ENCODE results near the gene KCNJ10.
"Not testable (repeated sequence)": the region's sequence is repeated elsewhere in the genome, so short reads cannot be mapped to it uniquely, and the experiment has no call there.

KCNJ10 gene

DNA sequence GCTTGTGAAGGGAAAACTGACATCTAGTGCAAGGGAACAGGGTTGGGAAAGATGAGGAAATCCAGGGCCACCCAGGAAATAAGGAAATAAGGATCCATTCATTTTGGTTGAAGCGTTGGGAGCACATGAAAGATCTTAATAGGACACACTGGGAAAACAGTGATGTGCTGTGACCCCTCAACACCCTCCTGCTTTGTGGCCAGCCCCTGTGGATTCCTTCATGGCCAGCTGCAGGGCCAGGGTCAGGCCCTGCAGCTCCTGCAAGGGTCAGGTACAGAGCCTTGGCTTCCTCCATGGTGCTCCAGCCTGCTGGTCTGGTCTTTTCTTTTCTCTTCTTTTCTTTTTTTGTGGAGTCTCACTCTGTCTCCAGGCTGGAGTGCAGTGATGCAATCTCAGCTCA lies 19.3 kb downstream of the KCNJ10 start:
- Histone ChIP-seq H4K20me1 (ENCODE audit: insufficient read depth, low read length) (no peaks in the 10 kb centered on the region), H2AFZ (ENCODE audit: low read length) (no peak overlapping the region), H3K36me3 (ENCODE audit: insufficient read depth, low read length) (no peaks in the 10 kb centered on the region), H3K27ac (ENCODE audit: low read depth, low read length, poor library complexity, severe bottlenecking) (no peak overlapping the region), H3K9me3 (ENCODE audit: low read length) (no peaks in the 10 kb centered on the region), H3K4me2 (ENCODE audit: low read length) (no peak overlapping the region), H3K9ac (ENCODE audit: low read length) (no peak overlapping the region), H3F3A (ENCODE audit: insufficient read depth, low read length) (no peaks in the 10 kb centered on the region), H3K79me2 (ENCODE audit: insufficient read depth, low read length) (no peaks in the 10 kb centered on the region), H3K4me1 (ENCODE audit: insufficient read depth, low read length, severe bottlenecking) (peaks cover 8% of the 10 kb centered on the region), H3K27me3 (ENCODE audit: insufficient read depth, low read length) (no peaks in the 10 kb centered on the region; the same call in 1 of the 2 replicates), H3K9me2 (ENCODE audit: low read depth, low read length) (no peaks in the 10 kb centered on the region), H3K4me3 (ENCODE audit: low read depth, low read length, poor library complexity, severe bottlenecking) (no peak overlapping the region)
- TF ChIP-seq, protein P1, sequence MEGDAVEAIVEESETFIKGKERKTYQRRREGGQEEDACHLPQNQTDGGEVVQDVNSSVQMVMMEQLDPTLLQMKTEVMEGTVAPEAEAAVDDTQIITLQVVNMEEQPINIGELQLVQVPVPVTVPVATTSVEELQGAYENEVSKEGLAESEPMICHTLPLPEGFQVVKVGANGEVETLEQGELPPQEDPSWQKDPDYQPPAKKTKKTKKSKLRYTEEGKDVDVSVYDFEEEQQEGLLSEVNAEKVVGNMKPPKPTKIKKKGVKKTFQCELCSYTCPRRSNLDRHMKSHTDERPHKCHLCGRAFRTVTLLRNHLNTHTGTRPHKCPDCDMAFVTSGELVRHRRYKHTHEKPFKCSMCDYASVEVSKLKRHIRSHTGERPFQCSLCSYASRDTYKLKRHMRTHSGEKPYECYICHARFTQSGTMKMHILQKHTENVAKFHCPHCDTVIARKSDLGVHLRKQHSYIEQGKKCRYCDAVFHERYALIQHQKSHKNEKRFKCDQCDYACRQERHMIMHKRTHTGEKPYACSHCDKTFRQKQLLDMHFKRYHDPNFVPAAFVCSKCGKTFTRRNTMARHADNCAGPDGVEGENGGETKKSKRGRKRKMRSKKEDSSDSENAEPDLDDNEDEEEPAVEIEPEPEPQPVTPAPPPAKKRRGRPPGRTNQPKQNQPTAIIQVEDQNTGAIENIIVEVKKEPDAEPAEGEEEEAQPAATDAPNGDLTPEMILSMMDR (IDR thresholded peaks at IDR 0.05; ENCODE audit: low read length), result no peak
- no peak for TF ChIP-seq EZH2 (IDR thresholded peaks at IDR 0.05; ENCODE audit: borderline replicate concordance, low read length)

DNA sequence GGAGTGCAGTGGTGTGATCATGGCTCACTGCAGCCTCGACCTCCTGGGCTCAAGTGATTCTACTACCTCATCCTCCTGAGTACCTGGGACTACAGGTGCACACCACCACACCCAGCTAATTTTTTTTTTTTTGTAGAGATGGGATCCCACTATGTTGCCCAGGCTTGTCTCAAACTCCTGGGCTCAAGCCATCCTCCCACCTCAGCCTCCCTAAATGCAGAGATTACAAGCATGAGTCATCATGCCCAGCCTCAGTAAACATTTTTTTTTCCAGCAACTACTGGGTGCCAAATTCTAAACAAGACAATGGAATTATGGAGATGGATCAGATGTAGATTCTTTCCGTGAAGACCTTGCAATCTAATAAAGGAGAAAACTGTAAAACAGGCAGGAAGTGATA lies 19.8 kb downstream of the KCNJ10 start:
- not testable (repeated sequence) for H3K4me1 ChIP-seq (ENCODE audit: insufficient read depth, low read length, severe bottlenecking); H3K9me3 ChIP-seq (ENCODE audit: low read length); H3K79me2 ChIP-seq (ENCODE audit: insufficient read depth, low read length); H2AFZ ChIP-seq (ENCODE audit: low read length); H3K27ac ChIP-seq (ENCODE audit: low read depth, low read length, poor library complexity, severe bottlenecking); H3K9me2 ChIP-seq (ENCODE audit: low read depth, low read length); H3K27me3 ChIP-seq (ENCODE audit: insufficient read depth, low read length); H3K4me3 ChIP-seq (ENCODE audit: low read depth, low read length, poor library complexity, severe bottlenecking); H3K4me2 ChIP-seq (ENCODE audit: low read length); H3K9ac ChIP-seq (ENCODE audit: low read length); H3K36me3 ChIP-seq (ENCODE audit: insufficient read depth, low read length); H3F3A ChIP-seq (ENCODE audit: insufficient read depth, low read length); H4K20me1 ChIP-seq (ENCODE audit: insufficient read depth, low read length)

- Histone ChIP-seq H4K20me1 (ENCODE audit: insufficient read depth, low read length) (no peaks in the 10 kb centered on the region), H3F3A (ENCODE audit: insufficient read depth, low read length) (no peaks in the 10 kb centered on the region), H3K27ac (ENCODE audit: low read depth, low read length, poor library complexity, severe bottlenecking) (no peak overlapping the region), H3K36me3 (ENCODE audit: insufficient read depth, low read length) (no peaks in the 10 kb centered on the region), H3K79me2 (ENCODE audit: insufficient read depth, low read length) (no peaks in the 10 kb centered on the region), H3K9me2 (ENCODE audit: low read depth, low read length) (no peaks in the 10 kb centered on the region), H2AFZ (ENCODE audit: low read length) (no peak overlapping the region), H3K4me3 (ENCODE audit: low read depth, low read length, poor library complexity, severe bottlenecking) (no peak overlapping the region), H3K9me3 (ENCODE audit: low read length) (no peaks in the 10 kb centered on the region), H3K4me2 (ENCODE audit: low read length) (no peak overlapping the region), H3K27me3 (ENCODE audit: insufficient read depth, low read length) (no peaks in the 10 kb centered on the region; the same call in 1 of the 2 replicates), H3K9ac (ENCODE audit: low read length) (no peak overlapping the region), H3K4me1 (ENCODE audit: insufficient read depth, low read length, severe bottlenecking) (peaks cover 8% of the 10 kb centered on the region)
- TF ChIP-seq, protein P1 (IDR thresholded peaks at IDR 0.05; ENCODE audit: low read length), result no peak
- no peak for TF ChIP-seq EZH2 (IDR thresholded peaks at IDR 0.05; ENCODE audit: borderline replicate concordance, low read length)
Observed at GRCh38 chr1:160049101-160049500, 20.9 kb downstream of the KCNJ10 start.

DNA sequence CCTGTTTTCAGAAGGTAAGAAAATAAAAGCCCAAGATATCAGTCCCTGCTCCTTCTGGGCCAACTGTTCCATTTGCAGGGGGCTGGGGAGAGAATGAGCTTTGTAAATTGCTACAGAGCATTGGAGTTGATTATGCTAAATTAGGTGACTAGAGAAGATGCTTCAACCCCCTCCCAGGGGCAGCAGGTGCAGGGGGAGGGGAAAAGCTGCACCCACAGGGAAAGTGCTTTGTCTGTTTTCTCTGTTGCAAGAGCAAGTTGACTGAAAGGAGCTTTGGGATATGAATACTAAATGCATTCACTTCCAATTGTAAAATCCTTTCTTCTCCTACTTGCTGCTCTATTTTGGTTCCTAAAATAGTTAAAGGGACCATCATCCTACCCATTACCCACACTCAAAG lies 21.6 kb downstream of the KCNJ10 start:
- Histone ChIP-seq H3K9me2 (ENCODE audit: low read depth, low read length) (no peaks in the 10 kb centered on the region), H3K4me2 (ENCODE audit: low read length) (no peak overlapping the region), H3K36me3 (ENCODE audit: insufficient read depth, low read length) (no peaks in the 10 kb centered on the region), H3K27me3 (ENCODE audit: insufficient read depth, low read length) (no peaks in the 10 kb centered on the region; the same call in 1 of the 2 replicates), H3K79me2 (ENCODE audit: insufficient read depth, low read length) (no peaks in the 10 kb centered on the region), H3K27ac (ENCODE audit: low read depth, low read length, poor library complexity, severe bottlenecking) (no peak overlapping the region), H2AFZ (ENCODE audit: low read length) (no peak overlapping the region), H3K4me3 (ENCODE audit: low read depth, low read length, poor library complexity, severe bottlenecking) (no peak overlapping the region), H3F3A (ENCODE audit: insufficient read depth, low read length) (no peaks in the 10 kb centered on the region), H3K9me3 (ENCODE audit: low read length) (no peaks in the 10 kb centered on the region), H4K20me1 (ENCODE audit: insufficient read depth, low read length) (no peaks in the 10 kb centered on the region), H3K9ac (ENCODE audit: low read length) (no peak overlapping the region), H3K4me1 (ENCODE audit: insufficient read depth, low read length, severe bottlenecking) (peaks cover 8% of the 10 kb centered on the region)
- TF ChIP-seq, protein P1 (IDR thresholded peaks at IDR 0.05; ENCODE audit: low read length), result no peak
- no peak for TF ChIP-seq EZH2 (IDR thresholded peaks at IDR 0.05; ENCODE audit: borderline replicate concordance, low read length)
